A673 (cell line): ENCODE data around the gene MVP. TPM values are rescaled to one million over a fixed set of nuclear protein-coding genes. Genes with fewer than 3 reads are reported as not detected.

Experiments used
- BruUV-seq: library from RNA; stranded (reverse); fragments of 400-500 nt; replicated peaks from 2 replicates; lab custom pipeline; 2021; lab: Mats Ljungman, UMichigan
- CTCF ChIA-PET: fragments of 300-600 bp; sonication (Branson Sonifier 250); formaldehyde crosslinking; loops from one replicate; lab custom pipeline; 2022; ENCODE audit warnings: antibody characterized with exemption; lab: Charles Lee
- POLR2A ChIA-PET: fragments of 300-600 bp; sonication (Branson Sonifier 250); formaldehyde crosslinking; loops from one replicate; lab custom pipeline; 2022; ENCODE audit warnings: antibody characterized with exemption; ENCODE audit not compliant: low non-redundant PET; lab: Charles Lee
- DNase-seq: peaks from one replicate; pipeline ENCODE4 v3.0.0-alpha.2; 2015; ENCODE audit warnings: low spot score
- H3K27ac ChIP-seq: fragments of 200-600 bp; sonication (generic); 2 replicates; pipeline ENCODE4 v1.5.1; 2016; ENCODE audit warnings: mixed run types, low read depth, mild to moderate bottlenecking, mixed read lengths, antibody characterized with exemption, low read length; ENCODE audit not compliant: poor library complexity, severe bottlenecking
- H3K27me3 ChIP-seq: fragments of 200-600 bp; sonication (generic); replicated peaks from 2 replicates; pipeline ENCODE4 v1.6.1; 2017; ENCODE audit warnings: mixed run types, low read depth, mild to moderate bottlenecking, mixed read lengths, antibody characterized with exemption, low read length; ENCODE audit not compliant: insufficient read depth, poor library complexity
- H3K36me3 ChIP-seq: fragments of 200-600 bp; sonication (generic); 2 replicates; pipeline ENCODE4 v1.6.1; 2016; ENCODE audit warnings: mixed run types, mild to moderate bottlenecking, mixed read lengths, antibody characterized with exemption, low read length; ENCODE audit not compliant: insufficient read depth, poor library complexity, severe bottlenecking
- H3K4me1 ChIP-seq: fragments of 200-600 bp; sonication (generic); 2 replicates; pipeline ENCODE4 v1.6.1; 2017; ENCODE audit warnings: mixed run types, mild to moderate bottlenecking, mixed read lengths, antibody characterized with exemption, low read length; ENCODE audit not compliant: insufficient read depth, poor library complexity, severe bottlenecking
- H3K4me3 ChIP-seq: fragments of 200-600 bp; sonication (generic); 2 replicates; pipeline ENCODE4 v1.5.1; 2016; ENCODE audit warnings: low read depth, mixed run types, mild to moderate bottlenecking, mixed read lengths, low read length; ENCODE audit not compliant: poor library complexity, severe bottlenecking
- H3K9me3 ChIP-seq: fragments of 200-600 bp; sonication (generic); 2 replicates; pipeline ENCODE4 v1.6.1; 2016; ENCODE audit warnings: mixed run types, low read depth, mild to moderate bottlenecking, mixed read lengths, antibody characterized with exemption, low read length; ENCODE audit not compliant: poor library complexity, severe bottlenecking
- EZH2 ChIP-seq: fragments of 200-600 bp; sonication (generic); IDR thresholded peaks from 2 replicates; pipeline ENCODE4 v1.6.1; 2017; ENCODE audit warnings: borderline replicate concordance, low read depth, mild to moderate bottlenecking, mixed read lengths, antibody characterized with exemption, low read length; ENCODE audit not compliant: poor library complexity, severe bottlenecking
- intact Hi-C: fragments of 100-400 bp; cut with micrococcal nuclease; formaldehyde crosslinking; loops from one replicate; pipeline ENCODE4 v1.10.0; 2022; ENCODE audit not compliant: unreplicated experiment
- total RNA-seq: library from RNA; stranded (reverse); gene quantifications from 2 replicates; pipeline ENCODE4 v1.2.3, GENCODE V29; 2021
- TF ChIP-seq, protein P1 (sequence below): fragments of 300-800, 200-600 bp; sonication (generic); conservative IDR thresholded peaks from 2 replicates; pipeline ENCODE4 v1.5.1; 2017; ENCODE audit warnings: low read depth, mild to moderate bottlenecking, antibody characterized with exemption, low read length, moderate library complexity, mixed read lengths

MVP gene
- total RNA-seq, 1 experiment from 2014 or later, result 5.6 TPM

DNA sequence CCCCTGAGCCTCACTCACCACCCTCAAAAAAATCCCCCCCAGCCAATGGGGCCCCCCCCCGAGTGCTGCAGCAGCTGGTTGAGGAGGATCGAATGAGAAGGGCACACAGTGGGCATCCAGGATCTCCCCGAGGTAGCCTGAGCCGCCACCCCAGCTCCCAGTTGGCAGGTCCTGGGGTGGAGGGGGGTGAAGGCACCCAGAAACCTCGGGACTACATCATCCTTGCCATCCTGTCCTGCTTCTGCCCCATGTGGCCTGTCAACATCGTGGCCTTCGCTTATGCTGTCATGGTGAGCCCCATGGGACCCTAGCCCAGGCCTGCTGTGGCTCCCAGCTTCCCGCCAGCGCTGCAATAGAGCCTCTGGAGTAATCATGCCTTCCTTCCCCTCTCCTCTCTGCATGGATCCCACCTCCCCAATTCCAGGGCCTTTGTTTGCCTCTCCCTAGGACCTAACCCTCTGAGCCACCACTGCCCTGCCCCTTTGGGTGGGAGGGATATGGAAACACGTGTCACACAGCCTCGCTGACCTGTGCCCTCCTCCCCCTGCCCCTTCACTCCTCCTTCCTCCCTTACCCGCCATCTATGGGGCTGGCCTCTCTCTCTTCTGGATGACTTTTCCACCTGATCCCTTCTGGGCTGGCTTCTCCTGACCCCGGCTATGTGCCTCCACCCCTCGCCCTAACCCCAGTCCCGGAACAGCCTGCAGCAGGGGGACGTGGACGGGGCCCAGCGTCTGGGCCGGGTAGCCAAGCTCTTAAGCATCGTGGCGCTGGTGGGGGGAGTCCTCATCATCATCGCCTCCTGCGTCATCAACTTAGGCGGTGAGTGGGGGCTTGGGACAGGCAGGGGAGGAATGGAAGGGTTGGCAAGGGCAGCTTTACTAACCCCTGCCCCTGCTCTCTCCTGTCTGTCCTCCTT lies 6.4 kb upstream of the MVP start:
- ChIA-PET CTCF (no interaction called here), POLR2A (interaction anchor here (0.6 kb wide), 1 partner anchor 245 kb away, joined by 3 read pairs; no protein-coding TSS in a partner anchor)
- TF ChIP-seq EZH2, result no peak
- TF ChIP-seq, protein P1, sequence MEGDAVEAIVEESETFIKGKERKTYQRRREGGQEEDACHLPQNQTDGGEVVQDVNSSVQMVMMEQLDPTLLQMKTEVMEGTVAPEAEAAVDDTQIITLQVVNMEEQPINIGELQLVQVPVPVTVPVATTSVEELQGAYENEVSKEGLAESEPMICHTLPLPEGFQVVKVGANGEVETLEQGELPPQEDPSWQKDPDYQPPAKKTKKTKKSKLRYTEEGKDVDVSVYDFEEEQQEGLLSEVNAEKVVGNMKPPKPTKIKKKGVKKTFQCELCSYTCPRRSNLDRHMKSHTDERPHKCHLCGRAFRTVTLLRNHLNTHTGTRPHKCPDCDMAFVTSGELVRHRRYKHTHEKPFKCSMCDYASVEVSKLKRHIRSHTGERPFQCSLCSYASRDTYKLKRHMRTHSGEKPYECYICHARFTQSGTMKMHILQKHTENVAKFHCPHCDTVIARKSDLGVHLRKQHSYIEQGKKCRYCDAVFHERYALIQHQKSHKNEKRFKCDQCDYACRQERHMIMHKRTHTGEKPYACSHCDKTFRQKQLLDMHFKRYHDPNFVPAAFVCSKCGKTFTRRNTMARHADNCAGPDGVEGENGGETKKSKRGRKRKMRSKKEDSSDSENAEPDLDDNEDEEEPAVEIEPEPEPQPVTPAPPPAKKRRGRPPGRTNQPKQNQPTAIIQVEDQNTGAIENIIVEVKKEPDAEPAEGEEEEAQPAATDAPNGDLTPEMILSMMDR, result no peak

DNA sequence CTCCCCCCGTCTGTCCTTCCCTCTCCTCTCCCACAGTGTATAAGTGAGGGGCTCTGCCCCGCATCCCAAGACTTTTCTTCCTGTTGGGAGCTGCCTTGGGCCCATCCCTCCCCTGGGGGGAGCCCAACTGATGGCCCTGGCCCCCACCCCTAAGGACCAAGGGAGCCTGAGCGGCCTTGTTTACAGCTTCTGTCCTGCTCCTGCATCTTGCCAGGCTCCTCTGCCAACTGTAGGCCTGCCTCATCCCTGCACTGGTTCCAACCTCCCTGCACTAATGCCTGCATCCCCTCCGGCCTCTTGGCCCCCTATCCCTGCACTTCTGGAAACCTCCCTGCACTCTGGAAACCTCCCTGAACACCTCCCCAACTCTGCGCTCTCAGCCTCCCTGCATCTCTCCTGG lies 5.7 kb upstream of the MVP start:
- peaks cover 25% of the 10 kb centered on the region for H3K36me3 ChIP-seq
- BruUV-seq, result no TSS peak
- no peaks in the 10 kb centered on the region for H3K9me3 ChIP-seq
- intact Hi-C loops, result loop anchor here (10.0 kb wide), 1 partner anchor 50 kb away; the partner anchor contains the start of gene CDIPT
- TF ChIP-seq EZH2, result no peak
- TF ChIP-seq, protein P1, result no peak
- H3K4me1 ChIP-seq, result peaks cover 48% of the 10 kb centered on the region
- ChIA-PET POLR2A (no interaction called here), CTCF (no interaction called here)
- peak overlapping the region; percentile 92 for H3K27ac ChIP-seq
- peak overlapping the region; percentile 87 for H3K4me3 ChIP-seq
- no peak for DNase-seq
- no peaks in the 10 kb centered on the region for H3K27me3 ChIP-seq

More for the DNA sequence above, 6.4 kb upstream of the MVP start:
- no peak for DNase-seq
- Histone ChIP-seq H3K4me1 (peaks cover 53% of the 10 kb centered on the region), H3K27ac (peak overlapping the region; percentile 92), H3K4me3 (no peak overlapping the region), H3K27me3 (no peaks in the 10 kb centered on the region), H3K36me3 (peaks cover 25% of the 10 kb centered on the region), H3K9me3 (no peaks in the 10 kb centered on the region)
- BruUV-seq, result no TSS peak
- intact Hi-C loops, result loop anchor here (10.0 kb wide), 1 partner anchor 51 kb away; the partner anchor contains the start of gene CDIPT

DNA sequence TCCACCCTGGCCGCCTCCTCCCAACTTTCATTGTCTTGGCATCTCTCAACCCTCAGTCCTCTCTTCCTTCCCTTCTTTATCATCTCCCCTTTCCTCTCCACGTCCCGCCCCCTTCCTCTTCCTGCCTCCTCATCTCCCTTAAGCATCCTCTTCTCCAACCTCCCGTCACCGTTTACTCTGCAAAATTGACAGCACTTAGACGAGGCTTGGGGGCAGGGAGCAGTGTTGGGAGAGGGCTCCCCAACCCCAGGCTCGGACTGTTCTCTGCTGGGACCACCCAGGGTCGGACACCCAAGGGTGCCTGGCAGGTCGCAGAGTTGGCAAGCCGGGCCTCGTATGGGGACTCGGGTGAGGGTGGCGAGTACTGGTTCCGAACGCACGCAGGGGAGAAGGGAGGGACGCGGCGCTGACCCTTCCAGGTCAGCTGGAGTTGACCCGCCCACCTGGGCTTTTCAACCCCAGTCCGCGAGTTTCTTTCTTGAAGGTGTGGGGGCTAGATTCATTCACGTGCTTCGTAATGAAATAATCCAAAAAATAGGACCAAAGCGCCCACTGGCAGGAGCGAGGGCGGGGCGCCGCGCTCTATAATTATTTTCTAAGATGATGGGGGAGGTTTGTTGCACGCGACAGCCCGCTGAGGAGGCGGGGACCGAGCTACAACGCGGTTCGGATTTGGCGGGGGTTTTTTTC lies 5.1 kb upstream of the MVP start:
- no peak for TF ChIP-seq EZH2
- TF ChIP-seq, protein P1, result no peak
- peaks cover 48% of the 10 kb centered on the region for H3K4me1 ChIP-seq
- H3K9me3 ChIP-seq, result no peaks in the 10 kb centered on the region
- no peaks in the 10 kb centered on the region for H3K27me3 ChIP-seq
- DNase-seq, result peak; percentile 50
- TSS peak; percentile 48 for BruUV-seq
- peak overlapping the region; percentile 87 for H3K4me3 ChIP-seq
- peak overlapping the region; percentile 92 for H3K27ac ChIP-seq
- CTCF ChIA-PET, result interaction anchor here (0.6 to 1.5 kb wide), 5 partner anchors 8 to 216 kb away, joined by 3 to 22 read pairs (median 5); partner anchors contain the start of gene MAZ
- peaks cover 25% of the 10 kb centered on the region for H3K36me3 ChIP-seq
- intact Hi-C loops, result loop anchor here (10.0 kb wide), 1 partner anchor 50 kb away; the partner anchor contains the start of gene CDIPT
- POLR2A ChIA-PET, result no interaction called here
